Muscle layer of duodenum (tissue), 2 donors: ENCODE data around the gene GADD45B.

Experiments
- H3K27ac ChIP-seq: one replicate; pipeline ENCODE4 v1.7.0; 2013; ENCODE audit warnings: mild to moderate bottlenecking, low read length
- H3K27me3 ChIP-seq: one replicate; pipeline ENCODE4 v1.7.0; 2013; ENCODE audit warnings: low read depth, mild to moderate bottlenecking, control low read depth, low read length
- H3K36me3 ChIP-seq, 2 donors: one replicate each; pipeline ENCODE4 v1.7.0; 2013; ENCODE audit warnings: low read length in 2 of 2, control low read depth in 1 of 2, mild to moderate bottlenecking in 1 of 2; ENCODE audit not compliant: insufficient read depth in 2 of 2, control insufficient read depth in 1 of 2
- H3K4me1 ChIP-seq, 2 donors: one replicate each; pipeline ENCODE4 v1.7.0; 2013; ENCODE audit warnings: low read length in 2 of 2, mild to moderate bottlenecking in 2 of 2, control low read depth in 1 of 2, moderate library complexity in 1 of 2; ENCODE audit not compliant: insufficient read depth in 2 of 2, control insufficient read depth in 1 of 2
- H3K4me3 ChIP-seq, 2 donors: one replicate each; pipeline ENCODE4 v1.7.0; 2013; ENCODE audit warnings: low read length in 2 of 2, low read depth in 1 of 2, mild to moderate bottlenecking in 1 of 2
- H3K9me3 ChIP-seq, 2 donors: one replicate each; pipeline ENCODE4 v1.7.0; 2013; ENCODE audit warnings: low read length in 2 of 2, control low read depth in 1 of 2, mild to moderate bottlenecking in 1 of 2; ENCODE audit not compliant: control insufficient read depth in 1 of 2
- donor health status: healthy.

GADD45B gene

GRCh38 chr19:2527171-2527570 is 51.2 kb downstream of the GADD45B start:
- no peak overlapping the region for H3K27ac ChIP-seq
- H3K4me3 ChIP-seq: no peak overlapping the region
- peaks cover 0 to 5% of the 10 kb centered on the region in 2 donors for H3K4me1 ChIP-seq
- H3K9me3 ChIP-seq: no peaks in the 10 kb centered on the region
- H3K36me3 ChIP-seq: no peaks in the 10 kb centered on the region
- H3K27me3 ChIP-seq: no peaks in the 10 kb centered on the region

DNA sequence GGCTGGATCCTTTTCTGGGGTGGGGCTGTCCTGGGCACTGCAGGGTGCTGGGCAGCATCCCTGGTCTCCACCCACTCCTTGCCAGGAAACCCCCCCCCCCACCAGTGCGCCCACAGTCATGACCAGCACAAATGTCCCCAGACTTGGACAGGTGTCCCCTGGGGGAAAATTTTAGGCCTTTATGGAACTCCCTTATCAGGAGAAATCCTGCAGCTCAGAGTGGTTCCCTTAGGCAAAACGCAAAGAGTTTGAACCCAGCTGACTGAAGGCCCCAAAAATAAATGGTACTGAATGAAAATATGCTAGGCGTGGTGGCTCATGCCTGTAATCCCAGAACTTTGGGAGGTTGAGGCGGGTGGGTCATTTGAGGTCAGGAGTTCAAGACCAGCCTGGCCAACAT is 51.8 kb downstream of the GADD45B start:
- H3K27me3 ChIP-seq: no peaks in the 10 kb centered on the region
- peaks cover 0 to 5% of the 10 kb centered on the region in 2 donors for H3K4me1 ChIP-seq
- no peak overlapping the region for H3K4me3 ChIP-seq
- H3K36me3 ChIP-seq: no peaks in the 10 kb centered on the region
- no peak overlapping the region for H3K27ac ChIP-seq
- H3K9me3 ChIP-seq: no peaks in the 10 kb centered on the region
